ENCODE data around the gene HNF1A. TPM values are rescaled to one million over a fixed set of nuclear protein-coding genes. Genes with fewer than 3 reads are reported as not detected.
A peak's percentile ranks its signal among the peaks of the same experiment; 100 is the strongest.

HNF1A gene
- total and polyA plus RNA-seq, 2 of the 13 experiments (the other 11 are each of a cell fraction or from before 2014, with no cell fraction given): 13.4 to 34.7 TPM

DNA sequence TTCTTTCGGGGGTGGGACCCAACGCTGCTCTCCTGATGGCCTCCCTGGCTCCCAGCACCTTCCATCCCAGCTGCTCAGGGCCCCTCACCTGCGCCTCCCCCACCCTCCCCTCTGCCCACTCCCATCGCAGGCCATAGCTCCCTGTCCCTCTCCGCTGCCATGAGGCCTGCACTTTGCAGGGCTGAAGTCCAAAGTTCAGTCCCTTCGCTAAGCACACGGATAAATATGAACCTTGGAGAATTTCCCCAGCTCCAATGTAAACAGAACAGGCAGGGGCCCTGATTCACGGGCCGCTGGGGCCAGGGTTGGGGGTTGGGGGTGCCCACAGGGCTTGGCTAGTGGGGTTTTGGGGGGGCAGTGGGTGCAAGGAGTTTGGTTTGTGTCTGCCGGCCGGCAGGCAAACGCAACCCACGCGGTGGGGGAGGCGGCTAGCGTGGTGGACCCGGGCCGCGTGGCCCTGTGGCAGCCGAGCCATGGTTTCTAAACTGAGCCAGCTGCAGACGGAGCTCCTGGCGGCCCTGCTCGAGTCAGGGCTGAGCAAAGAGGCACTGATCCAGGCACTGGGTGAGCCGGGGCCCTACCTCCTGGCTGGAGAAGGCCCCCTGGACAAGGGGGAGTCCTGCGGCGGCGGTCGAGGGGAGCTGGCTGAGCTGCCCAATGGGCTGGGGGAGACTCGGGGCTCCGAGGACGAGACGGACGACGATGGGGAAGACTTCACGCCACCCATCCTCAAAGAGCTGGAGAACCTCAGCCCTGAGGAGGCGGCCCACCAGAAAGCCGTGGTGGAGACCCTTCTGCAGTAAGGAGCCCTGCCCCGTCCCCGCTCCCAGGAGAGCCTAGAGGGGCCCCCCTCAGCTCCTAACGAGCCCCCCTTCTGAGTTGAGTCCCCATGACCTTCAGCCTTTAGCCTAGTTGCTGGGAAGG, at the start of gene HNF1A (continued):
- no peak for TF ChIP-seq SYNCRIP (IDR thresholded peaks at IDR 0.05; ENCODE audit: insufficient read depth, low read depth, low read length)
- TF ChIP-seq TRIM24 (CRISPR knock-in tag; IDR thresholded peaks at IDR 0.05): no peak
- TF ChIP-seq, protein P1, sequence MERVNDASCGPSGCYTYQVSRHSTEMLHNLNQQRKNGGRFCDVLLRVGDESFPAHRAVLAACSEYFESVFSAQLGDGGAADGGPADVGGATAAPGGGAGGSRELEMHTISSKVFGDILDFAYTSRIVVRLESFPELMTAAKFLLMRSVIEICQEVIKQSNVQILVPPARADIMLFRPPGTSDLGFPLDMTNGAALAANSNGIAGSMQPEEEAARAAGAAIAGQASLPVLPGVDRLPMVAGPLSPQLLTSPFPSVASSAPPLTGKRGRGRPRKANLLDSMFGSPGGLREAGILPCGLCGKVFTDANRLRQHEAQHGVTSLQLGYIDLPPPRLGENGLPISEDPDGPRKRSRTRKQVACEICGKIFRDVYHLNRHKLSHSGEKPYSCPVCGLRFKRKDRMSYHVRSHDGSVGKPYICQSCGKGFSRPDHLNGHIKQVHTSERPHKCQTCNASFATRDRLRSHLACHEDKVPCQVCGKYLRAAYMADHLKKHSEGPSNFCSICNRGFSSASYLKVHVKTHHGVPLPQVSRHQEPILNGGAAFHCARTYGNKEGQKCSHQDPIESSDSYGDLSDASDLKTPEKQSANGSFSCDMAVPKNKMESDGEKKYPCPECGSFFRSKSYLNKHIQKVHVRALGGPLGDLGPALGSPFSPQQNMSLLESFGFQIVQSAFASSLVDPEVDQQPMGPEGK (CRISPR knock-in tag; IDR thresholded peaks at IDR 0.05): peak; percentile 92
- TF ChIP-seq, protein P2, sequence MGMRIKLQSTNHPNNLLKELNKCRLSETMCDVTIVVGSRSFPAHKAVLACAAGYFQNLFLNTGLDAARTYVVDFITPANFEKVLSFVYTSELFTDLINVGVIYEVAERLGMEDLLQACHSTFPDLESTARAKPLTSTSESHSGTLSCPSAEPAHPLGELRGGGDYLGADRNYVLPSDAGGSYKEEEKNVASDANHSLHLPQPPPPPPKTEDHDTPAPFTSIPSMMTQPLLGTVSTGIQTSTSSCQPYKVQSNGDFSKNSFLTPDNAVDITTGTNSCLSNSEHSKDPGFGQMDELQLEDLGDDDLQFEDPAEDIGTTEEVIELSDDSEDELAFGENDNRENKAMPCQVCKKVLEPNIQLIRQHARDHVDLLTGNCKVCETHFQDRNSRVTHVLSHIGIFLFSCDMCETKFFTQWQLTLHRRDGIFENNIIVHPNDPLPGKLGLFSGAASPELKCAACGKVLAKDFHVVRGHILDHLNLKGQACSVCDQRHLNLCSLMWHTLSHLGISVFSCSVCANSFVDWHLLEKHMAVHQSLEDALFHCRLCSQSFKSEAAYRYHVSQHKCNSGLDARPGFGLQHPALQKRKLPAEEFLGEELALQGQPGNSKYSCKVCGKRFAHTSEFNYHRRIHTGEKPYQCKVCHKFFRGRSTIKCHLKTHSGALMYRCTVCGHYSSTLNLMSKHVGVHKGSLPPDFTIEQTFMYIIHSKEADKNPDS (CRISPR knock-in tag; IDR thresholded peaks at IDR 0.05): no peak
- peak; percentile 55; the same call in 1 of the 2 replicates for TF ChIP-seq ZNF337 (CRISPR knock-in tag; IDR thresholded peaks at IDR 0.05; ENCODE audit: borderline replicate concordance, low read depth)
- no peak for TF ChIP-seq ZNF850 (CRISPR knock-in tag; conservative IDR thresholded peaks at IDR 0.05)
- TF ChIP-seq, protein P3, sequence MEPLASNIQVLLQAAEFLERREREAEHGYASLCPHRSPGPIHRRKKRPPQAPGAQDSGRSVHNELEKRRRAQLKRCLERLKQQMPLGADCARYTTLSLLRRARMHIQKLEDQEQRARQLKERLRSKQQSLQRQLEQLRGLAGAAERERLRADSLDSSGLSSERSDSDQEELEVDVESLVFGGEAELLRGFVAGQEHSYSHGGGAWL (CRISPR knock-in tag; IDR thresholded peaks at IDR 0.05): no peak
- TF ChIP-seq, protein P4, sequence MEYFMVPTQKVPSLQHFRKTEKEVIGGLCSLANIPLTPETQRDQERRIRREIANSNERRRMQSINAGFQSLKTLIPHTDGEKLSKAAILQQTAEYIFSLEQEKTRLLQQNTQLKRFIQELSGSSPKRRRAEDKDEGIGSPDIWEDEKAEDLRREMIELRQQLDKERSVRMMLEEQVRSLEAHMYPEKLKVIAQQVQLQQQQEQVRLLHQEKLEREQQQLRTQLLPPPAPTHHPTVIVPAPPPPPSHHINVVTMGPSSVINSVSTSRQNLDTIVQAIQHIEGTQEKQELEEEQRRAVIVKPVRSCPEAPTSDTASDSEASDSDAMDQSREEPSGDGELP (IDR thresholded peaks at IDR 0.05; ENCODE audit: borderline replicate concordance, low read depth): peak; percentile 83
- TF ChIP-seq, protein P5, sequence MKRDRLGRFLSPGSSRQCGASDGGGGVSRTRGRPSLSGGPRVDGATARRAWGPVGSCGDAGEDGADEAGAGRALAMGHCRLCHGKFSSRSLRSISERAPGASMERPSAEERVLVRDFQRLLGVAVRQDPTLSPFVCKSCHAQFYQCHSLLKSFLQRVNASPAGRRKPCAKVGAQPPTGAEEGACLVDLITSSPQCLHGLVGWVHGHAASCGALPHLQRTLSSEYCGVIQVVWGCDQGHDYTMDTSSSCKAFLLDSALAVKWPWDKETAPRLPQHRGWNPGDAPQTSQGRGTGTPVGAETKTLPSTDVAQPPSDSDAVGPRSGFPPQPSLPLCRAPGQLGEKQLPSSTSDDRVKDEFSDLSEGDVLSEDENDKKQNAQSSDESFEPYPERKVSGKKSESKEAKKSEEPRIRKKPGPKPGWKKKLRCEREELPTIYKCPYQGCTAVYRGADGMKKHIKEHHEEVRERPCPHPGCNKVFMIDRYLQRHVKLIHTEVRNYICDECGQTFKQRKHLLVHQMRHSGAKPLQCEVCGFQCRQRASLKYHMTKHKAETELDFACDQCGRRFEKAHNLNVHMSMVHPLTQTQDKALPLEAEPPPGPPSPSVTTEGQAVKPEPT (CRISPR knock-in tag; IDR thresholded peaks at IDR 0.05; ENCODE audit: low read depth): no peak
- TF ChIP-seq SIX4 (CRISPR knock-in tag; IDR thresholded peaks at IDR 0.05): no peak
- no peak for TF ChIP-seq RFXAP (CRISPR knock-in tag; IDR thresholded peaks at IDR 0.05; ENCODE audit: borderline replicate concordance)
- peak; percentile 51 for TF ChIP-seq GABPB1 (CRISPR knock-in tag; IDR thresholded peaks at IDR 0.05)
- TF ChIP-seq REPIN1 (CRISPR knock-in tag; IDR thresholded peaks at IDR 0.05; ENCODE audit: borderline replicate concordance, low read depth): peak; percentile 85; the same call in 1 of the 2 replicates
- no peak for TF ChIP-seq NONO (IDR thresholded peaks at IDR 0.05)
- TF ChIP-seq NONO (CRISPR knock-in tag; conservative IDR thresholded peaks at IDR 0.05): peak; percentile 89; the same call in 1 of the 2 replicates
- peak; percentile 40; the same call in 1 of the 2 replicates for TF ChIP-seq THAP7 (CRISPR knock-in tag; IDR thresholded peaks at IDR 0.05)
- TF ChIP-seq DMTF1 (CRISPR knock-in tag; IDR thresholded peaks at IDR 0.05): peak; percentile 31; the same call in 1 of the 2 replicates

Measured in HepG2 (cell line).